GM12801 (cell line): ENCODE results near the gene TMEM200C.

Experiments
- TF ChIP-seq, protein P1 (sequence below): IDR thresholded peaks from one replicate; pipeline ENCODE4 v1.5.1; 2011; ENCODE audit warnings: control low read depth; ENCODE audit not compliant: insufficient read length; ENCODE audit errors: extremely low read depth

TMEM200C gene

GRCh38 chr18:5895299-5895875 lies at the start of gene TMEM200C:
Gene TMEM200C (minus strand): TSS chr18:5895522. CDS start chr18:5892063, 3,459 bp downstream.
- TF ChIP-seq, protein P1, sequence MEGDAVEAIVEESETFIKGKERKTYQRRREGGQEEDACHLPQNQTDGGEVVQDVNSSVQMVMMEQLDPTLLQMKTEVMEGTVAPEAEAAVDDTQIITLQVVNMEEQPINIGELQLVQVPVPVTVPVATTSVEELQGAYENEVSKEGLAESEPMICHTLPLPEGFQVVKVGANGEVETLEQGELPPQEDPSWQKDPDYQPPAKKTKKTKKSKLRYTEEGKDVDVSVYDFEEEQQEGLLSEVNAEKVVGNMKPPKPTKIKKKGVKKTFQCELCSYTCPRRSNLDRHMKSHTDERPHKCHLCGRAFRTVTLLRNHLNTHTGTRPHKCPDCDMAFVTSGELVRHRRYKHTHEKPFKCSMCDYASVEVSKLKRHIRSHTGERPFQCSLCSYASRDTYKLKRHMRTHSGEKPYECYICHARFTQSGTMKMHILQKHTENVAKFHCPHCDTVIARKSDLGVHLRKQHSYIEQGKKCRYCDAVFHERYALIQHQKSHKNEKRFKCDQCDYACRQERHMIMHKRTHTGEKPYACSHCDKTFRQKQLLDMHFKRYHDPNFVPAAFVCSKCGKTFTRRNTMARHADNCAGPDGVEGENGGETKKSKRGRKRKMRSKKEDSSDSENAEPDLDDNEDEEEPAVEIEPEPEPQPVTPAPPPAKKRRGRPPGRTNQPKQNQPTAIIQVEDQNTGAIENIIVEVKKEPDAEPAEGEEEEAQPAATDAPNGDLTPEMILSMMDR, result no peak

GRCh38 chr18:5944448-5944847 lies 49.1 kb upstream of the TMEM200C start:
- TF ChIP-seq, protein P1, result no peak

- TF ChIP-seq, protein P1, result no peak
These were observed 48.2 kb upstream of the TMEM200C start for GRCh38 chr18:5943514-5943913.

DNA sequence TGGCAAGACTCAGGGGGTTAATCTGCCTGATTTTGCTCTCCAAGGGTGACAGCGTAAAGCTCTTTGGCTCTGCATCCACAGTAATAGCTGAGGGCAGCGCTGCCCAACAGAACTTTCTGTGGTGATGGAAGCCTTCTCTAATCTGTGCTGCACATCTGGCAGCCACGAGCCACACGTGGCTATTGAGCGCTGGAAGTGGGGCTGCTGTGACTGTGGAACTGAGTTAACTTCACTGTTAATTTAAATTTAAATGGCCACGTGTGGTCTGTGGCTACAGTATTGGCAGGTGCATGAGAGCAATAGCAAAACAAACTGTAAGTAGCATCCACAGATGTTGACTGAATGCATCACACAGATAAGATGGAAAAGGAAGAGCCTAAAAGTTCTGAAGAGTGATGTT lies 47.3 kb upstream of the TMEM200C start:
- TF ChIP-seq, protein P1, result no peak

DNA sequence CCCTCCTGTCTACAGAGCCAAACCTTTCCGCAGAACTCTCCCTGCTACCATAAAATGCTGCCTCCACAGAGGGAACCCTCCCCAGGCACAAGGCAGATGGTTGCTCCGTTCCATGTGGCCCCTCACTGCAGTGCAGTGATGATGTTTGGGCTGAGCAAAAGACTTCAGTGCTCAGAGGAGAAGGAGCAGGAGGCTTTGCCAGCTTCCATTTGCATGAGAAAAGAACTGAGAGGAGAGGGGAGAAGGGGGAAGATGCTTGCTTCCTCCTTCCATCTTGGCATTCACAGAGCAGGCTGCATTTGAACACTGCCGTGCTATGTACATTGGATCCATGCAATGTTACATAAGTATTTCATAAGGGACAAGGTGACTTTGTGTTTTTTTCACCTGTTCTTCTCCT lies 46.6 kb upstream of the TMEM200C start:
- TF ChIP-seq, protein P1, result no peak

GRCh38 chr18:5939801-5940667 lies 44.7 kb upstream of the TMEM200C start:
- TF ChIP-seq, protein P1, result no peak

GRCh38 chr18:5937795-5938194 lies 42.5 kb upstream of the TMEM200C start:
- TF ChIP-seq, protein P1, result no peak
